T-helper 2 cell treated with Interferon-gamma antibody and Interleukin-4, amounts not matched to agents 5 μg/mL and 100 μg/mL, for 36 hours (primary cell): ENCODE measurements around the gene TPSD1.
"Not testable (repeated sequence)": the region's sequence is repeated elsewhere in the genome, so short reads cannot be mapped to it uniquely, and the experiment has no call there.

Experiments used
- DNase-seq: peaks from one replicate; pipeline ENCODE4 v3.0.0; 2021; ENCODE audit warnings: low spot score
- H3K27ac Mint-ChIP-seq: one replicate; pipeline ENCODE4 v1.8.0; 2021; ENCODE audit warnings: mild to moderate bottlenecking, mixed read lengths
- H3K27me3 Mint-ChIP-seq: one replicate; pipeline ENCODE4 v1.8.0; 2021; ENCODE audit warnings: low read depth, mixed read lengths
- H3K36me3 Mint-ChIP-seq: one replicate; pipeline ENCODE4 v1.8.0; 2021; ENCODE audit warnings: low read depth, mixed read lengths
- H3K4me1 Mint-ChIP-seq: one replicate; pipeline ENCODE4 v1.8.0; 2021; ENCODE audit warnings: low read depth, mixed read lengths
- H3K4me3 Mint-ChIP-seq: one replicate; pipeline ENCODE4 v1.8.0; 2022; ENCODE audit warnings: mild to moderate bottlenecking, moderate library complexity, mixed read lengths
- H3K9me3 Mint-ChIP-seq: one replicate; pipeline ENCODE4 v1.8.0; 2021; ENCODE audit warnings: mixed read lengths

The TPSD1 gene

DNA sequence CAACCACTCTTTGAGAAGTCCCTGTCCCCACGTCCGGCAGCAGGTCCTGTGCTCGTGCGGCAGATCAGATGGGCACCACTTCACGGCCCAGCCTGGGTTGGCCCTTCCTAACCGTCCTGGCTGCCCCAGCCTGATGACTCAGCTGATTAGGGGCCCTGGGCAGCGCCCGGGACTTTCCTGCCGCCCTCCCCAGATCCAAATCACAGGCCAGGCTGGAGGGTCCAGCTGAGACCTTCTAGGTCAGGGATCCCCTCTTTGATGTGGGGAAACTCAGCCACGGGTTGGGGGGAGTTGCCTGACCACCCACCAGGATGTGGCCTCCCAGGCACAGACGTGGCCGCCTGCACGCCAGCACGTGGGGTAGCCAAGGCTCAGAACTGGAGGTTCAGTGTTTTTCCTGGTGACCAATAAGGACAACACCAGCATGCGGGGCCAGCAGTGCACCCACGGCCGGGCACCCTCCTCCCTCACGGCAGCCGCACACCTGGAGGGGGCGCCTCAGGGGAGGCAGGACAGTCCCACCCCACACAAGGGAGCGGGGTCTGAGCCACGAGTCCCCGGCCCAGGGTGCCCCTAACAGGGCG, 30.0 kb upstream of the TPSD1 start:
- not testable (repeated sequence) for H3K4me1 Mint-ChIP-seq, DNase-seq, H3K27me3 Mint-ChIP-seq, H3K27ac Mint-ChIP-seq, H3K9me3 Mint-ChIP-seq, H3K4me3 Mint-ChIP-seq, H3K36me3 Mint-ChIP-seq

DNA sequence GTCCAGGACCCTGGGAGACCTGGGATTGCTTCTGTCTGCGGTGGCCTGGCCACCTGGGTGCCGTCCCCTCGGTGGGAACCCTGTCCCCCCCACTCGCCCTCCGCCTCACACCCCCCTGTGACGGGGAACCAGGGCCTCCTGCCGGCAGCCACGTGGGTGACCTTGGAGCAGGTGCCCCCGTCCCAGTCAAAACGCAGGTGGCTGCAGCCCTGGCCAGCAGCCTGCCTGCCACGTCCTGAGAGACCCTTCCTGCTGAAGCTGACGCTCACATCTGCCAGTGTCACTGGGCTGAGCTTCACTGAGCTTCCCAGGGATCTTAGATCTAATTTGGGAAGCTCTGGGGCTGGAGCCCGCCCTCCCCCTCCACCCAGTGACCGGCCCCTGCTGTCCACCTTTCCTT, 29.2 kb upstream of the TPSD1 start:
- not testable (repeated sequence) for H3K36me3 Mint-ChIP-seq, H3K4me3 Mint-ChIP-seq, H3K4me1 Mint-ChIP-seq, H3K27ac Mint-ChIP-seq, H3K27me3 Mint-ChIP-seq, DNase-seq, H3K9me3 Mint-ChIP-seq

GRCh38 chr16:1228227-1228626, 27.6 kb upstream of the TPSD1 start:
- not testable (repeated sequence) for H3K4me3 Mint-ChIP-seq, H3K27me3 Mint-ChIP-seq, H3K27ac Mint-ChIP-seq, H3K36me3 Mint-ChIP-seq, H3K4me1 Mint-ChIP-seq, H3K9me3 Mint-ChIP-seq, DNase-seq

DNA sequence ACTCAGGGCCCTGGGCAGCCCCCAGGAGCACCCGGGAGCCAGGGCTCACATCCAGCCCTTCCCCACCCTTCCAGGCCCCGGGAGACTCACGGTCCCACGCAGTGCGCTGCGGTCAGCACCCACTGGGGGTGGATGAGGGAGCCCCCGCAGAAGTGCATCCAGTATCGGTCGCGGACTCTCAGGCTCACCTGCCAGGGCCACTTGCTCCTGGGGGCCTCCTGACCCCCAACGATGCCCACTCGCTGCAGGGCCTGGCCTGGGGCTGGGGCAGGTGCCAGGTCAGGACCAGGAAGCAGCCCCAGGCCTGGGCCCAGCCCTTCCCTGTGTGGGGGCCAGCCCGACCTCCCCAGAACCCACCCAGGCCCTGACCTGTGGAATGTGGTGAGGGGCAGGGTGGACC, 26.4 kb upstream of the TPSD1 start:
- DNase-seq, H3K4me3 Mint-ChIP-seq: not testable (repeated sequence)

DNA sequence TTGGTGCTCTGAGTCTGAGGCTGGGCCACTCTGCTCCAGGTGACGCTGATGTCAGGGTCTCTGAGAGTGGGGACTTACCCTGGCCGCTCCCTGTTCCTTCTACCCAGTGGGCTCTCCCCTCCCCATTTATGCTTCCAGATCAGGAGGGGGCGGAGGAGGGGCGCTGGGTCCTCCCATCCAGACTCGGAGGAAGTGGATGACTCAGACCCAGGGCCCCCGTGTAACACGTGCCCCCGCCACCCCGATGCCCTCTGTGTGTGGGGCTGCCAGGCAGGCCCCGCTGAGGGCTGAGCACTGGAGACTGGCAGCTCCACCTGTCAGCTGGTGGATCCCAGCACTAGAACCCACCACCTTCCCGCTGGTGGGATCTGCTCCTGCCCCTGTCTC, 25.8 kb upstream of the TPSD1 start, which contains the start of gene TPSB2:
TSS of gene TPSB2 (minus strand) at position 101 of the 387 bp plus-strand sequence. CDS start 233 bp downstream, outside the sequence.
- not testable (repeated sequence) for H3K4me3 Mint-ChIP-seq, H3K36me3 Mint-ChIP-seq, H3K27ac Mint-ChIP-seq, H3K9me3 Mint-ChIP-seq, H3K4me1 Mint-ChIP-seq, DNase-seq, H3K27me3 Mint-ChIP-seq

More for the DNA sequence above, 26.4 kb upstream of the TPSD1 start:
- not testable (repeated sequence) for H3K27ac Mint-ChIP-seq, H3K27me3 Mint-ChIP-seq, H3K9me3 Mint-ChIP-seq, H3K36me3 Mint-ChIP-seq, H3K4me1 Mint-ChIP-seq

DNA sequence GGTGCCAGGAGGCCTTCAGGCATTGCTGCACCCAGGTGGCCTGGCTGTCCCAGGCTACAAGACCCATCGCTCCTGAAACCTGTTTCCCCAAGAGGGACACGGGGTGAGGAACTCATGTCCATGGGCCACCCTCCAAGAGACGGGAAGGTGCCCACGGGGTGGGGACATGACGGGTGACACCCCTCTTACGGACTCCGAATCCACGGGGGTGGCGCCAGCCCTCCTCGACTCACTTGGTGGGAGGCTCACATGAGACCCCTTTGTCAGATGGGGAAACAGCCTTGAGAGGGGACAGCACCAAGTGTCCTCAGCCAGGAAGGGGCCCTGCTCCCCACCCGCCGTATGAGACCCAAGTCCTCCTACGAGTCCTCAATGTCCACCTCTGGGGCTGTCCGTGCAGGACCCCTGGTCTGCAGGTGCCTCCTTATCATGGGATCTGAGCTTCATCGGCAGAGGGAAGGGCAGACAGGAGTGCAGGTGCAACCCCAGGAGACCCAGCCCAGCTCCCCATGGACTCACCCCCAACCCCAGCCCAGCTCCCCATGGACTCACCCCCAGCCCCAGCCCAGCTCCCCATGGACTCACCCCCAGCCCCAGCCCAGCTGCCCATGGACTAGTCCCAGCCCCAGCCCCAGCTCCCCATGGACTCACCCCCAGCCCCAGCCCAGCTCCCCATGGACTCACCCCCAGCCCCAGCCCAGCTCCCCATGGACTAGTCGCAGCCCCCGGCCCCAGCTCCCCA, 25.2 kb upstream of the TPSD1 start:
- H3K27ac Mint-ChIP-seq, H3K4me1 Mint-ChIP-seq, DNase-seq, H3K9me3 Mint-ChIP-seq, H3K36me3 Mint-ChIP-seq, H3K4me3 Mint-ChIP-seq, H3K27me3 Mint-ChIP-seq: not testable (repeated sequence)

DNA sequence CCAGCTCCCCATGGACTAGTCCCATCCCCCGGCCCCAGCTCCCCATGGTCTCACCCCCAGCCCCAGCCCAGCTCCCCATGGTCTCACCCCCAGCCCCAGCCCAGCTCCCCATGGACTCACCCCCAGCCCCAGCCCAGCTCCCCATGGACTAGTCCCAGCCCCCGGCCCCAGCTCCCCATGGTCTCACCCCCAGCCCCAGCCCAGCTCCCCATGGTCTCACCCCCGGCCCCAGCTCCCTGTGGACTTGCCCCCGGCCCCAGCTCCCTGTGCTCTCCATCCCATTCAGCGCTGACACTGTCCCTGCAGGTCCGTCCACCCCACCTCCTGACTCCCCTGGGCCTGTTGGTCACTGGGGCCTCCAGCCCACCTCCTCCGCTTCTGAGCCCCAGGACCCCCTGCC, 24.6 kb upstream of the TPSD1 start:
- H3K27me3 Mint-ChIP-seq, H3K27ac Mint-ChIP-seq, H3K36me3 Mint-ChIP-seq, H3K4me1 Mint-ChIP-seq, H3K4me3 Mint-ChIP-seq, DNase-seq, H3K9me3 Mint-ChIP-seq: not testable (repeated sequence)

DNA sequence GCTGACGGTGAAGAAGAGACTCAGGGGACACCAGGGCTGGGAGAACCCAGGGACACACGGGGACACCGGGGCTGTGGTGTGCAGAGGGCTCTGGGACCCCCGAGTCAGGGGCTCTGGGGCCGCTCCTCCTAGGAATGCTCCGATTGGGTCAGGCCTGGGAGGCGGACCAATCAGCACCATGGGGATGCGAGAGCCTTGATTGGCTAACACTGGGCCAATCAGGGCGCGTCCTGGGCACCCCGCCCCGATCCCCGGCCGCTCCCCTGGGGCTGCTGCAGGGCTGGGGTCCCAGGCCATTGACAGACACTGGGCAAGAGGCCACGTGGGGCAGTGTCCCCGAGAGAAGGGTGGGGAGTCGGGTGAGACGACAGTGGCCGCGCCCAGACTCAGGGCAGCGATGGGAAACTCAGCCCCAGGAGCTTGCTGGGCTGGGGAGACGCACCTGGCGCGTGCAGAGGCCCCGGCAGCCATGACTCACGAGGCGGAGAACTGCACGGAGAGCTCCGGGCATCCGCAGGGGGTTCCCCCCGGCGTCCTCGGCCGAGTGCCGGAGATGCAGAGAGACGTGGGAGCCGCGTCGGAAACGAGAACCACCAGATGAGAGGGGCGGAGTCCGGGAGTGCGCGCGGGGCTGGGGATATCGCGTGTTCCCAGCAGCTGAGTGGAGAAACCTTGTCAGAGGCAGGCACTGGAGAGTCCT, 23.7 kb upstream of the TPSD1 start:
- not testable (repeated sequence) for H3K4me3 Mint-ChIP-seq, DNase-seq, H3K27ac Mint-ChIP-seq, H3K36me3 Mint-ChIP-seq, H3K9me3 Mint-ChIP-seq, H3K27me3 Mint-ChIP-seq, H3K4me1 Mint-ChIP-seq

DNA sequence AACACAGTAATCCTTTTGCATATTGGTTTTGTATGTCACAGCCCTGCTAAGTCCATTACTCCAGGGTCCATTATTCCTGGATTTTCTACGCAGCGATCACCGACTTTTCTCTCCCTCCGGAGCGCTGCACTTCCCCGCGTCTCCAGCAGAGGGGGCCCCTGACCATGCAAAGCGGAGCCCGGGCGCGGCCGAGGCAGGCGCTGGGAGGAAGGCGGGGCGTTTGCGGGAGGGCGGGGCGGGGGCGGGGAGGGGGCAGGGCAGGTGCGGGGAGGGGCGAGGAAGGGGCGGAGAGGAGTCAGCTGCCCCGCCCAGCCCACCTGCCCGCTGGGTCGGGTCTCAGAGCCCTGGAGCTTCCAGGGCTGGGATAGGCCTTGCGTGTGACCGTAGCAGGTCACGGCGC, 19.2 kb upstream of the TPSD1 start:
- not testable (repeated sequence) for H3K4me3 Mint-ChIP-seq, H3K4me1 Mint-ChIP-seq, H3K9me3 Mint-ChIP-seq, H3K27me3 Mint-ChIP-seq, H3K36me3 Mint-ChIP-seq, H3K27ac Mint-ChIP-seq, DNase-seq

DNA sequence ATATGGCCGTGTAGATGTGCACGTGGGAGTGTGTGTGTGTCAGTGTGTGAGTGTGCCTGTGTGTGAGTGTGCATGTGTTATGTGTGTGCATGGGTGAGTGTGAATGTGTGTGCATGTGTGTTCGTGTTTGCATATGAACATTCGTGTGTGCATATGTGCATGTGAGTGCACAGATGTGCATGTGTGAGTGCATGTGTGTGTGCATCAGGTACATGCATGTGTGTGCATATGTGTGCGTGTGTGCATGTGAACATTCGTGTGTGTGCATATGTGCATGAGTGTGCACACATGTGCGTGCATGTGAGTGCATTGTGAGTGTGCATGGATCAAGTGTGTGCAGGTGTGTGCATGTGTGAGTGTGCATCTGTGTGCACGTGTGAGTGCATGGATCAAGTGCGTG, 17.9 kb upstream of the TPSD1 start:
- H3K4me3 Mint-ChIP-seq, result no peak overlapping the region
- DNase-seq, result no peak
- H3K9me3 Mint-ChIP-seq, result no peaks in the 10 kb centered on the region
- no peaks in the 10 kb centered on the region for H3K27me3 Mint-ChIP-seq
- no peaks in the 10 kb centered on the region for H3K36me3 Mint-ChIP-seq
- H3K27ac Mint-ChIP-seq, result no peak overlapping the region
- no peaks in the 10 kb centered on the region for H3K4me1 Mint-ChIP-seq

DNA sequence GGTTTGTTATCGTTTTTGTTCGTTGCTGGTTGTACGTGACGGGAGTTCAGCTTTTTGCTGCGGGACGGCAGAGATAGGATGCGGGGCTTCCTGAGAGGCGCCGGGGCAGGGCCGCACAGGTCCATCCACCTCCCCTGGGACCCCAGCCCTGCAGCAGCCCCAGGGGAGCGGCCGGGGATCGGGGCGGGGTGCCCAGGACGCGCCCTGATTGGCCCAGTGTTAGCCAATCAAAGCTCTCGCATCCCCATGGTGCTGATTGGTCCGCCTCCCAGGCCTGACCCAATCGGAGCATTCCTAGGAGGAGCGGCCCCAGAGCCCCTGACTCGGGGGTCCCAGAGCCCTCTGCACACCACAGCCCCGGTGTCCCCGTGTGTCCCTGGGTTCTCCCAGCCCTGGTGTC, 17.0 kb upstream of the TPSD1 start:
- H3K36me3 Mint-ChIP-seq, H3K4me1 Mint-ChIP-seq, DNase-seq, H3K27me3 Mint-ChIP-seq, H3K27ac Mint-ChIP-seq, H3K4me3 Mint-ChIP-seq, H3K9me3 Mint-ChIP-seq: not testable (repeated sequence)

DNA sequence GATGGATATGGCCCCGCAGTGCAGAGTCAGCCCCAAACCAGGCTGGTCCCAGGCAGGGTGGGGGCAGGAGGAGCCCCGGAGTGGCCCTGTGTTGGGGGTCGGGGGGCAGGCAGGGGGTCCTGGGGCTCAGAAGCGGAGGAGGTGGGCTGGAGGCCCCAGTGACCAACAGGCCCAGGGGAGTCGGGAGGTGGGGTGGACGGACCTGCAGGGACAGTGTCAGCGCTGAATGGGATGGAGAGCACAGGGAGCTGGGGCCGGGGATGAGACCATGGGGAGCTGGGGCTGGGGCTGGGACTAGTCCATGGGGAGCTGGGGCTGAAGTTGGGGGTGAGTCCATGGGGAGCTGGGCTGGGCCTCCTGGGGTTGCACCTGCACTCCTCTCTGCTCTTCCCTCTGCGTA, 16.3 kb upstream of the TPSD1 start:
- not testable (repeated sequence) for H3K27me3 Mint-ChIP-seq, H3K4me3 Mint-ChIP-seq, H3K9me3 Mint-ChIP-seq, DNase-seq, H3K27ac Mint-ChIP-seq, H3K36me3 Mint-ChIP-seq, H3K4me1 Mint-ChIP-seq

- H3K4me3 Mint-ChIP-seq, H3K9me3 Mint-ChIP-seq, H3K36me3 Mint-ChIP-seq, H3K27me3 Mint-ChIP-seq, H3K4me1 Mint-ChIP-seq, DNase-seq, H3K27ac Mint-ChIP-seq: not testable (repeated sequence)
Observed at GRCh38 chr16:1240436-1240835, 15.4 kb upstream of the TPSD1 start, which contains the start of gene TPSAB1. Gene TPSAB1, plus strand, starts transcription at chr16:1240705. Its CDS starts 234 bp downstream, at chr16:1240939.

DNA sequence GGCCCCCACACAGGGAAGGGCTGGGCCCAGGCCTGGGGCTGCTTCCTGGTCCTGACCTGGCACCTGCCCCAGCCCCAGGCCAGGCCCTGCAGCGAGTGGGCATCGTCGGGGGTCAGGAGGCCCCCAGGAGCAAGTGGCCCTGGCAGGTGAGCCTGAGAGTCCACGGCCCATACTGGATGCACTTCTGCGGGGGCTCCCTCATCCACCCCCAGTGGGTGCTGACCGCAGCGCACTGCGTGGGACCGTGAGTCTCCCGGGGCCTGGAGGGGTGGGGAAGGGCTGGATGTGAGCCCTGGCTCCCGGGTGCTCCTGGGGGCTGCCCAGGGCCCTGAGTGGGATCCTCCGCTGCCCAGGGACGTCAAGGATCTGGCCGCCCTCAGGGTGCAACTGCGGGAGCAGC, 14.8 kb upstream of the TPSD1 start:
- not testable (repeated sequence) for H3K27ac Mint-ChIP-seq, H3K4me3 Mint-ChIP-seq, H3K4me1 Mint-ChIP-seq, DNase-seq, H3K9me3 Mint-ChIP-seq, H3K36me3 Mint-ChIP-seq, H3K27me3 Mint-ChIP-seq
